HEK293T (cell line): ENCODE data around the gene CCDC195.

Source experiments
- FOXA1 ChIP-seq: fragments of 450-650 bp; IDR thresholded peaks from 2 replicates; pipeline ENCODE4 v1.6.1; 2016; ENCODE audit warnings: mild to moderate bottlenecking
- ZNF384 ChIP-seq: fragments of 450-650 bp; IDR thresholded peaks from 2 replicates; pipeline ENCODE4 v1.6.1; 2016

GRCh38 chr2:224709301-224709700 is 6.9 kb downstream of the CCDC195 start:
- TF ChIP-seq ZNF384: no peak
- no peak for TF ChIP-seq FOXA1
